ENCODE results near the gene NOD1. TPM values are rescaled to one million over a fixed set of nuclear protein-coding genes. Genes with fewer than 3 reads are reported as not detected.

NOD1 gene
- total and polyA plus RNA-seq, 2 of the 13 experiments (the other 11 are each of a cell fraction or from before 2014, with no cell fraction given), result 1.7 to 2.9 TPM

- TF ChIP-seq ZNF512 (CRISPR knock-in tag; IDR thresholded peaks at IDR 0.05), result no peak
- no peak for TF ChIP-seq NFRKB (IDR thresholded peaks at IDR 0.05)
- TF ChIP-seq JARID2 (CRISPR knock-in tag; IDR thresholded peaks at IDR 0.05; ENCODE audit: insufficient replicate concordance), result no peak
- TF ChIP-seq SRSF4 (IDR thresholded peaks at IDR 0.05; ENCODE audit: low read depth, low read length, poor library complexity, severe bottlenecking), result no peak
- no peak for TF ChIP-seq STAG1 (CRISPR knock-in tag; IDR thresholded peaks at IDR 0.05)
- TF ChIP-seq GRHL1 (CRISPR knock-in tag; conservative IDR thresholded peaks at IDR 0.05), result no peak
- TF ChIP-seq FOXO1 (CRISPR knock-in tag; IDR thresholded peaks at IDR 0.05), result no peak
- TF ChIP-seq BCL3 (CRISPR knock-in tag; IDR thresholded peaks at IDR 0.05), result peak; percentile 83; the same call in 1 of the 2 replicates
- TF ChIP-seq TBX2 (CRISPR knock-in tag; IDR thresholded peaks at IDR 0.05; ENCODE audit: borderline replicate concordance), result peak; percentile 76
- TF ChIP-seq ARID4A (CRISPR knock-in tag; IDR thresholded peaks at IDR 0.05; ENCODE audit: borderline replicate concordance), result peak; percentile 93; the same call in 1 of the 2 replicates
- TF ChIP-seq TOE1 (CRISPR knock-in tag; IDR thresholded peaks at IDR 0.05), result no peak
- TF ChIP-seq SMAD1 (CRISPR knock-in tag; IDR thresholded peaks at IDR 0.05; ENCODE audit: borderline replicate concordance, low read depth), result no peak; the same call in 1 of the 2 replicates
- peak; percentile 26; the same call in 1 of the 2 replicates for TF ChIP-seq ARID5B (CRISPR knock-in tag; IDR thresholded peaks at IDR 0.05)
Observed at GRCh38 chr7:30504301-30505173, 26.0 kb upstream of the NOD1 start, which contains the start of gene GGCT (continued).

All from HepG2 (cell line).